Lower leg skin (tissue), 3 donors: ENCODE results near the gene SF3A1.

Experiments used
- POLR2A ChIP-seq, 2 donors: fragments of 450-650 bp; IDR thresholded peaks; one replicate each; pipeline ENCODE4 v1.6.1; 2016 to 2017; ENCODE audit warnings: antibody characterized with exemption in 2 of 2, mild to moderate bottlenecking in 1 of 2, moderate library complexity in 1 of 2
- TF ChIP-seq, protein P1 (sequence below), 3 donors: fragments of 450-650 bp; IDR thresholded peaks; one replicate each; pipeline ENCODE4 v1.5.1; 2016; ENCODE audit warnings: antibody characterized with exemption in 3 of 3, mild to moderate bottlenecking in 3 of 3, moderate library complexity in 2 of 3

DNA sequence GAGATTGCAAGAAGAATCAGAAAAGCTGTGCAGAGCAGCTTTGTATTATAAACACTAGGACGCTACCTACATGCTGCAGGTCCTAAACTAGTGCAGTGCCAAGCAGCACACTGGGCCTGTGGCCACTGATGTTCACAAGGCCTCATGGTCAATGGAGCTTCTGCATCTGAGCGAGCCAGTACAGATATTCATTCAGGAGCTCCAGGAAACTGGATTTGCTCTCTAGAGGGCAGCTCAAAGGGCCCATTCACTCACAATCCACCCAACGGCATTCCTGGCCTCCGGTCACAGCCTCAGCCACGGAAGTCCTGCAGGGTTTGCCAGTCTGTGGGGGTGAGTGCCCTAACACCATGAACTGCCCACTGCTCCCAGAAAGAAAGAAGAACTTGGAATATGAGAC lies 24.1 kb downstream of the SF3A1 start:
- TF ChIP-seq, protein P1, sequence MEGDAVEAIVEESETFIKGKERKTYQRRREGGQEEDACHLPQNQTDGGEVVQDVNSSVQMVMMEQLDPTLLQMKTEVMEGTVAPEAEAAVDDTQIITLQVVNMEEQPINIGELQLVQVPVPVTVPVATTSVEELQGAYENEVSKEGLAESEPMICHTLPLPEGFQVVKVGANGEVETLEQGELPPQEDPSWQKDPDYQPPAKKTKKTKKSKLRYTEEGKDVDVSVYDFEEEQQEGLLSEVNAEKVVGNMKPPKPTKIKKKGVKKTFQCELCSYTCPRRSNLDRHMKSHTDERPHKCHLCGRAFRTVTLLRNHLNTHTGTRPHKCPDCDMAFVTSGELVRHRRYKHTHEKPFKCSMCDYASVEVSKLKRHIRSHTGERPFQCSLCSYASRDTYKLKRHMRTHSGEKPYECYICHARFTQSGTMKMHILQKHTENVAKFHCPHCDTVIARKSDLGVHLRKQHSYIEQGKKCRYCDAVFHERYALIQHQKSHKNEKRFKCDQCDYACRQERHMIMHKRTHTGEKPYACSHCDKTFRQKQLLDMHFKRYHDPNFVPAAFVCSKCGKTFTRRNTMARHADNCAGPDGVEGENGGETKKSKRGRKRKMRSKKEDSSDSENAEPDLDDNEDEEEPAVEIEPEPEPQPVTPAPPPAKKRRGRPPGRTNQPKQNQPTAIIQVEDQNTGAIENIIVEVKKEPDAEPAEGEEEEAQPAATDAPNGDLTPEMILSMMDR (IDR thresholded peaks at IDR 0.05), result no peak
- TF ChIP-seq POLR2A (IDR thresholded peaks at IDR 0.05), result no peak
